NCI-H345 (cell line): ENCODE measurements around the gene C1orf21.

ENCODE experiments used
- DNase-seq: peaks from one replicate; lab custom pipeline; 2025; lab: John Stamatoyannopoulos, UW

Gene C1orf21

GRCh38 chr1:184412472-184412871, 25.6 kb downstream of the C1orf21 start:
- DNase-seq, result no peak

GRCh38 chr1:184416481-184416880, 29.7 kb downstream of the C1orf21 start:
- no peak for DNase-seq

- DNase-seq, result no peak
These were observed 30.1 kb downstream of the C1orf21 start for GRCh38 chr1:184416946-184417345.

- DNase-seq, result no peak
These were observed 31.1 kb downstream of the C1orf21 start for GRCh38 chr1:184417916-184418315.

- DNase-seq, result no peak
These were observed 32.0 kb downstream of the C1orf21 start for GRCh38 chr1:184418652-184419349.

DNA sequence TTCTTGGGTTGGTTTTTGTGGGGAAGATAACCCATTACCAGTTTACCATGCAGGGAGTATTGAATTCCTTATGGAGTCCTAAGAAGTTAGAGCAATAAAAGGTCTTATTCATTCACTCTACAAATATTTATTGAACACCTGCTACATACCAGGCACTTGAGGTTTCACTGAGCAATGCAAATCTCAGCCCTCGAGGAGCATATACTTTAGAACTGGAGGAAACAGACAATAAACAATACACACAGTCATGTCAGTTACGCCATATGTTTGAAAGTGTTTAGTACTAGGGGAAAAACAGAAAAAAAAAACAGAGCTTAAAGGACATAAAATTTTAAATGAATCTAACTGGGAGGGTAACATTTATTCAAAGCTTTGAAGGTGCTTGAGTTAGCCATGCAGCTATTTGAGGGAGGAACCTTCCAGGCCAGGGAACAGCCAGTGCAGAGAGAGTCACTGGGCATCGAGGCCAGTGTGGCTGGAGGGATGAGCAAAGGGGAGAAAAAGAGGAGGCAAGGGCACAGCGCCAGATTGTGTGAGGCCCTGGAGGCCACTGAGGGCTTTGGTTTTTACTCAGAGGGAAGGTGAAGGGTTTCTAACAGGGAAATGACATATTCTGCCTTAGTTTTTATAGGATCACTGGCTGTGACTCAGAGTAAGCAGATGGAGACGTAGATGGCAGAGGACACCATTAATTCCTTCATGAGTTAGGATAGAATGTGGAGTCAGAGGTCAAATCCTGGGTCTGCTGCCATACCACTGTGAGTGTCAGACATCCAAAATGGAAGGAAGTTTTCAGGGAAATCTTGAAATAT, 32.7 kb downstream of the C1orf21 start:
- no peak for DNase-seq

- no peak for DNase-seq
These were observed 35.8 kb downstream of the C1orf21 start for GRCh38 chr1:184422490-184423233.

DNA sequence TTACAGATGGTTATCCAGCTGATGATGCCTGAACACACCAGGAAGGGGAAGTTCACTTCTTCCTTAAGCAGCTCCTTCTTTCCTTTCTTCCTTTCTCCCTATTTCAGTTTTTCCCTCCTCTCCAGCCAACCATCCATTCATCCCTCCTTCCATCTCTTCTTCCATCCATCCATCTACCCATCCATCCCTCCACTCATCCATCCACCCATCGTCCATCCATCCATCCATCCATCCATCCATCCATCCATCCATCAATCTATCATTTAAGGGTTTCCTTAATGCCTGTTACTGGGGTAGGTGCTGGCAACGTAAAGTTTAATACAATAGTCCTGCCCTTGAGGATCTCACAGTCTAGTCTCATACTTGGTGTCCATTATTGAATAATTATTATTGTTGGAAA, 36.8 kb downstream of the C1orf21 start:
- no peak for DNase-seq

DNA sequence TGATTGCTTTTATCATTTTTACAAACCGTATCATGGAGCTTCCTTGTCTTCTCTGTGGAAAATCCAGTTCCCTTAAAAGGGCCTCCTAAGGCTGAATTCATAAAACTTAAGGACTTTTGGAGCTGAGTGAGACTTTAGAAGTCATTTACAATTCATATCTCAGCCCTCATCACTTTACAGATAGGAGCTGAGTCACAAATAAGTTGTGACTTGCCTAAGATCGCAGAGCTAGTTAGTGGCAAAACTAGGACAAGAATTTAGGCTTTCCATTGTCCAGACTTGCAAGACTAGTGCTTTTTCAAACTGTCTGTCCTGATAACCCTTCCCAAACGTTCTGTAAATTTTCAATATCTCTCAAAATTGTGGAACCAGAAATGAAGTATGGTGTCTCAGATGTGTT, 37.3 kb downstream of the C1orf21 start:
- no peak for DNase-seq

DNA sequence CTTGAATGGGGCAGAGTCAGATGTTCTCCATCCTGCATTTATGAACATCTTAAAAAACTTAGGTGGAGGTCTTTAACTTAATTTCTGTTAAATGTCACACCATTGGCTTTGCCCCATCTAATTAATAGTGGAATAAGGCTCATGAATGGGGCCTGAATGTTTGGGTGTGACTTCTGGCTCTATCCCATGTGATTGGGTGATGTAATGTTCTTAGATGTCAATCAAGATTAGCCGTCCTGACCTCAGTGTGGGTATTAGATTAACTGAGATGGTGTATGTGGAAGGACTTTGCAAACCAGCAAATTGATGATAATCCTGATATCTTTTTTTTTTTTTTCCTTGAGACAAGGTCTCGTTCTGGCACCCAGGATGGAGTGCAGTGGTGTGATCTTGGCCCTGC, 38.1 kb downstream of the C1orf21 start:
- no peak for DNase-seq

GRCh38 chr1:184425449-184426277, 38.8 kb downstream of the C1orf21 start:
- no peak for DNase-seq

- DNase-seq, result no peak
These were observed 39.4 kb downstream of the C1orf21 start for GRCh38 chr1:184426278-184426674.

DNA sequence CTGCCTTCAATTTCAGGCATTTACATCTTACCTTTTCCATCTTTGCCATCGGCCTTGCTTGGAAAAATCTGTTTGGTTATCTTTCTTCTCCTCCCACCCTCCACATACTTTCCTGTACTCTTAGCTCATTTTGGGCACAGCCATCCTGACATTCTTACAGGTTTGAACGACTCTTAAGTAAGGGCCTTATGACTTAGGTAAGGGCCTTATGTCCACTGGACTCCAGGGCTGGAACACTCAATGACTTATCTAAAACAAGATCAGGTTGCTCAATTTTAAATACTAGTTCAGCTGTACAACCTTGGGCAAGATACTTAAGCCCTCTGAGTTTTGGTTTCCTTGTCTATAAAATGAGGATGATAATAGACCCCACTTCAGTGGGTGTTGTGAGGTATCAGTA, 40.9 kb downstream of the C1orf21 start:
- no peak for DNase-seq

GRCh38 chr1:184428604-184429003, 41.8 kb downstream of the C1orf21 start:
- no peak for DNase-seq

DNA sequence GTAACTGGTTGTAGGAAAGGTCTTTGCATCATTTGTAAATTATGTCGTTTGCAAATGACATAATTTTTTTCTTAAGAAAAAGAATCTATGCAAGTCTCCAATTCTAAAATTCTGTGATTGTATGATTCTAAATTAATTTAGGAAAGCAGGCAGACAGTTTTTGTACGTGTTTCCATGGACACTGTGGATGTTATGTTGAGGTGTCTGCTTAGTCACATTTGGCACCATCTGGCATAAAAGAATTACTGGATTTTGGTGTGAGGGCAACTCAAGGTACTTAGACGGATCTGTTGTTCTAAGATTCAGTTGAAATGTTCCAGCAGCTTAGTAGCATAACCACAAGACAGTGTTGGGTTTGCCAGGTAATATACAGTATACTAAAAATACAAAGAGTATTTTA, 42.5 kb downstream of the C1orf21 start:
- no peak for DNase-seq

DNA sequence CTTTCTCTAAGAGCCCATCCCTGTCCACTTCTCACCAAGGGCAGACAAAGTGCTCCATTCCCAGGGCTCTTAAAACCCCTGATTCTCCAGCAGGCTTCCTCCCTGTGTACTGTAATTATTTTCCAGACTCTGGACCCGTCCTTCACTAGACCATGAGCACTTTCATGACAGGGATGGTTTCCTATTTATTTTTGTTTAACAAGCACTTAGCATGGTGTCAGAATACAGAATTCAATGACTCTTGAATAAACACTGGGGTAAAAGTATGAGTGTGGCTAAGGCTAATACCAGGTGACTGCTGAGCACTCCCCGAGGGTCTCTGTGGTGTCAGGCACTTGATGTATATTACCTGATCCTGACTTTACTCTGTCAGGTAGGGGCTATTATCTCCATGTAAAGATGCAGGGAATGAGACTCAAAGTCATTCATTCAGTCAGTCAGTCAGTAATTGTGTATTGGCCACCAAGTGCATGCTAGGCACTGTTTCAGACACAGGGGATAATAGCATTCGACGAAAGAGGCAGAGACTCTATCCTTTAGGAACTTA, 47.2 kb downstream of the C1orf21 start:
- DNase-seq, result peak; percentile 88

- no peak for DNase-seq
These were observed 50.5 kb downstream of the C1orf21 start for GRCh38 chr1:184437291-184437690.

DNA sequence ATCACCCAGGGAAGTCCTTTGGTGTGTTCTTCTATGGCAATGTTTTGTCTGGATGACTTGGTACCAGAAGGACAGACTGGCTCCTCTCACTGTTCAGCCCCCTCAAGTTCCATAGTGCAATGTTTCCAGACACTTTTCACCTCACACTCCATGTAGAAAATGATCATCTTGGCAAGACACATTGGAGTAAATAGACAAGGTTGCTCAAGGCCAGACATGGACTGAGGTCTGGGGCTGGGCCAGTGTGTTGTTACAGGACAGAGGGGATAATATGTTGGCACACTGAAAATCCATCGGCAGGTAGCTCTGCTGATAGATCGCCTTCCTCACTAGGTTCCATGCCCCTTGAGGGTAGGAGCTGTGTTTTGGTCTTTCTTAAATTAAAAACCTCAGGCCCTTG, 51.5 kb downstream of the C1orf21 start:
- no peak for DNase-seq

- DNase-seq, result no peak
These were observed 55.4 kb downstream of the C1orf21 start for GRCh38 chr1:184442260-184442659.

GRCh38 chr1:184443201-184443600, 56.4 kb downstream of the C1orf21 start:
- no peak for DNase-seq

DNA sequence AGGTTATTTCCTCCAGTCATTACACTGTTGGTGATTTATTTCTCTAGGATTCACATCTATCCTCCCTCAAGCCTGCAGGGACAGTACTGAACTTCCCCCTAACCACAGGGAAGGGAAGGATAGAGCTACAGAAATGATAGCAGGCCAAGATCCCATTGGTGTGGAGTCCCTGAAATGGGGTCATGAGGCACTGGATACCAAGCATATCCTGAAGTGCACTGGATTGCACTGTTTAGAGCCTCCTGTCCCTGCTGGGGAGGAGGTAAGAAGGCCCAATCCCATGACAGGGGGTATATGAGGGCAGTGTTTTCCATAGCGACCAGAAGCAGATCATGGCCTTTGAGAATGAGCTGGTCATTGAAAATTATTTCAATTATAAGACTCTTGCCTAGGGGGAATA, 56.8 kb downstream of the C1orf21 start:
- no peak for DNase-seq

- DNase-seq, result no peak
These were observed 59.2 kb downstream of the C1orf21 start for GRCh38 chr1:184445997-184446396.
